A549 (cell line): ENCODE data around the gene ODC1.

ENCODE experiments used
- CHD4 ChIP-seq: fragments of 200-600 bp; sonication (generic); IDR thresholded peaks from 2 replicates; pipeline ENCODE4 v1.6.1; 2016; ENCODE audit warnings: antibody characterized with exemption, mild to moderate bottlenecking, borderline replicate concordance
- CTCF ChIP-seq: fragments of >200 bp; sonication (Bioruptor Twin); formaldehyde crosslinking; IDR thresholded peaks from 3 replicates; pipeline ENCODE4 v1.5.1; 2016
- POLR2A ChIP-seq: IDR thresholded peaks from 2 replicates; pipeline ENCODE4 v1.6.1; 2012; ENCODE audit warnings: mild to moderate bottlenecking, low read length
- RAD21 ChIP-seq, 2 experiments: fragments of >200 bp in 1 of 2; sonication (Bioruptor Twin) in 1 of 2; formaldehyde crosslinking in 1 of 2; IDR thresholded peaks in 1 of 2; conservative IDR thresholded peaks in 1 of 2; 2 replicates in 1 of 2; 3 replicates in 1 of 2; pipeline ENCODE4 v1.6.1; 2012 to 2018; ENCODE audit warnings: inconsistent platforms in 1 of 2
- REST ChIP-seq: fragments of 200-600 bp; sonication (generic); IDR thresholded peaks from 2 replicates; pipeline ENCODE4 v1.6.1; 2016; ENCODE audit warnings: antibody characterized with exemption, mild to moderate bottlenecking, moderate library complexity

- TF ChIP-seq CTCF (no peak), POLR2A (no peak), REST (no peak), RAD21 (conservative IDR thresholded peaks at IDR 0.05 in 1 of 2, IDR thresholded peaks at IDR 0.05 in 1 of 2) (no peak), CHD4 (no peak)
These were observed 8.8 kb downstream of the ODC1 start for GRCh38 chr2:10439185-10439879.
